HepG2 (cell line): ENCODE results near the gene SDC1. TPM values are rescaled to one million over a fixed set of nuclear protein-coding genes. Genes with fewer than 3 reads are reported as not detected.
A peak's percentile ranks its signal among the peaks of the same experiment; 100 is the strongest.

Experiments
- ATAC-seq: fragments of 200-7000 bp; cut with Tn5 transposase; 3 replicates; pipeline ENCODE4 v1.9.1; 2020; ENCODE audit warnings: mild to moderate bottlenecking, moderate library complexity
- BruUV-seq: library from RNA; stranded (reverse); fragments of 400-500 nt; replicated peaks from 2 replicates; lab custom pipeline; 2021; lab: Mats Ljungman, UMichigan
- CTCF ChIA-PET: fragments of 300-600 bp; formaldehyde crosslinking; extraction: SDS; loops from one replicate; lab custom pipeline; 2021; ENCODE audit warnings: low total read pairs, inconsistent platforms, low intra/inter-chr PET ratio; lab: Yijun Ruan, JAX
- POLR2A ChIA-PET: fragments of 350-600 bp; sonication (Branson Sonifier 250); formaldehyde crosslinking; loops from one replicate; lab custom pipeline; 2020; ENCODE audit warnings: antibody characterized with exemption, inconsistent platforms; lab: Yijun Ruan, JAX
- DNase-seq: peaks from one replicate; pipeline ENCODE4 v3.0.0-alpha.2; 2015; ENCODE audit warnings: low spot score
- FAIRE-seq: peaks from 3 replicates; lab custom pipeline; 2011; peaks lifted over from hg19 to GRCh38; lab: Jason Lieb, UNC
- H2AFZ ChIP-seq: one replicate; pipeline ENCODE4 v1.6.1; 2011; ENCODE audit warnings: low read length, inconsistent platforms
- H3K27ac ChIP-seq: fragments of 300-600 bp; 3 replicates; pipeline ENCODE4 v1.8.0; 2011; ENCODE audit warnings: mixed run types, mild to moderate bottlenecking, mixed read lengths, low read length, inconsistent platforms; ENCODE audit not compliant: insufficient read depth; ENCODE audit errors: extremely low read length
- H3K27me3 ChIP-seq, 2 experiments: fragments of 200-600 bp in 1 of 2; 2 replicates in 1 of 2; 3 replicates in 1 of 2; pipeline versions ENCODE4 v1.6.0 to v1.8.0; 2011; ENCODE audit warnings: low read length in 2 of 2, mild to moderate bottlenecking in 2 of 2, moderate library complexity in 2 of 2, inconsistent platforms in 1 of 2; ENCODE audit not compliant: insufficient read depth in 2 of 2, control insufficient read depth in 1 of 2
- H3K36me3 ChIP-seq, 2 experiments: fragments of 200-600 bp in 1 of 2; replicated peaks in 1 of 2; 2 replicates in 1 of 2; 3 replicates in 1 of 2; pipeline versions ENCODE4 v1.5.1 to v1.8.0; 2011; ENCODE audit warnings: low read length in 2 of 2, inconsistent platforms in 1 of 2; ENCODE audit not compliant: insufficient read depth in 2 of 2, control insufficient read depth in 1 of 2
- H3K4me1 ChIP-seq: 2 replicates; pipeline ENCODE4 v1.5.1; 2012; ENCODE audit warnings: low read length, inconsistent platforms; ENCODE audit not compliant: insufficient read depth
- H3K4me2 ChIP-seq: 2 replicates; pipeline ENCODE4 v1.6.0; 2011; ENCODE audit warnings: low read depth, low read length, inconsistent platforms
- H3K4me3 ChIP-seq, 3 experiments: fragments of 200-600 bp in 1 of 3; sonication (generic), shearing (Covaris generic) in 1 of 3; replicated peaks in 1 of 3; 2 replicates each; pipeline ENCODE4 v1.5.1; 2011 to 2016; ENCODE audit warnings: low read length in 3 of 3, inconsistent platforms in 2 of 3, low read depth in 2 of 3, mild to moderate bottlenecking in 2 of 3, control low read depth in 1 of 3, mixed read lengths in 1 of 3; ENCODE audit not compliant: insufficient read depth in 1 of 3
- H3K79me2 ChIP-seq: one replicate; pipeline ENCODE4 v1.6.1; 2011; ENCODE audit warnings: low read length, inconsistent platforms; ENCODE audit not compliant: insufficient read depth
- H3K9ac ChIP-seq: 2 replicates; pipeline ENCODE4 v1.6.0; 2011; ENCODE audit warnings: mild to moderate bottlenecking, low read depth, low read length, inconsistent platforms; ENCODE audit not compliant: insufficient read depth
- H3K9me3 ChIP-seq: 2 replicates; pipeline ENCODE4 v1.5.1; 2012; ENCODE audit warnings: mild to moderate bottlenecking, low read length
- H4K20me1 ChIP-seq: 2 replicates; pipeline ENCODE4 v1.6.0; 2011; ENCODE audit warnings: inconsistent platforms, mild to moderate bottlenecking, low read length, moderate library complexity; ENCODE audit not compliant: insufficient read depth
- AHR ChIP-seq: IDR thresholded peaks from 2 replicates; pipeline ENCODE4 v1.6.1; 2018; ENCODE audit warnings: missing genetic modification reagents, missing compliant biosample characterization
- CBX5 ChIP-seq: sonication (generic); formaldehyde crosslinking; IDR thresholded peaks from 2 replicates; pipeline ENCODE4 v1.4.0; 2020; ENCODE audit warnings: missing genetic modification reagents, borderline replicate concordance
- GATAD2A ChIP-seq: IDR thresholded peaks from 2 replicates; pipeline ENCODE4 v1.6.1; 2016
- GZF1 ChIP-seq: sonication (generic); formaldehyde crosslinking; IDR thresholded peaks from 2 replicates; pipeline ENCODE4 v1.5.1; 2020; ENCODE audit warnings: mild to moderate bottlenecking, missing genetic modification reagents
- HDAC1 ChIP-seq: sonication (generic); formaldehyde crosslinking; IDR thresholded peaks from 2 replicates; pipeline ENCODE4 v1.5.1; 2020; ENCODE audit warnings: mild to moderate bottlenecking, missing genetic modification reagents
- HES4 ChIP-seq: sonication (generic); formaldehyde crosslinking; IDR thresholded peaks from 2 replicates; pipeline ENCODE4 v1.9.0; 2021; ENCODE audit warnings: mild to moderate bottlenecking, missing genetic modification reagents, borderline replicate concordance
- JUN ChIP-seq: sonication (generic); formaldehyde crosslinking; IDR thresholded peaks from 2 replicates; pipeline ENCODE4 v1.4.0; 2020; ENCODE audit warnings: mild to moderate bottlenecking, missing genetic modification reagents
- MLLT10 ChIP-seq: sonication (generic); formaldehyde crosslinking; IDR thresholded peaks from 2 replicates; pipeline ENCODE4 v1.4.0; 2020; ENCODE audit warnings: missing genetic modification reagents
- RARG ChIP-seq: sonication (generic); formaldehyde crosslinking; IDR thresholded peaks from 2 replicates; pipeline ENCODE4 v1.4.0; 2020; ENCODE audit warnings: low read depth, mild to moderate bottlenecking, missing genetic modification reagents
- REXO4 ChIP-seq: sonication (generic); formaldehyde crosslinking; IDR thresholded peaks from 2 replicates; pipeline ENCODE4 v1.8.0; 2022; ENCODE audit warnings: missing genetic modification reagents, mild to moderate bottlenecking, borderline replicate concordance
- ZIK1 ChIP-seq: sonication (generic); formaldehyde crosslinking; IDR thresholded peaks from 2 replicates; pipeline ENCODE4 v1.5.0; 2020; ENCODE audit warnings: mild to moderate bottlenecking, low read depth, missing genetic modification reagents, borderline replicate concordance
- ZNF18 ChIP-seq: sonication (generic); formaldehyde crosslinking; IDR thresholded peaks from 2 replicates; pipeline ENCODE4 v1.8.0; 2022; ENCODE audit warnings: mild to moderate bottlenecking, missing genetic modification reagents; ENCODE audit not compliant: insufficient replicate concordance
- ZNF317 ChIP-seq: sonication (generic); formaldehyde crosslinking; IDR thresholded peaks from 2 replicates; pipeline ENCODE4 v1.5.0; 2020; ENCODE audit warnings: mild to moderate bottlenecking, missing genetic modification reagents
- ZNF44 ChIP-seq: sonication (generic); formaldehyde crosslinking; IDR thresholded peaks from 2 replicates; pipeline ENCODE4 v1.5.1; 2020; ENCODE audit warnings: mild to moderate bottlenecking, missing genetic modification reagents
- ZNF468 ChIP-seq: sonication (generic); formaldehyde crosslinking; IDR thresholded peaks from 2 replicates; pipeline ENCODE4 v1.8.0; 2022; ENCODE audit warnings: mild to moderate bottlenecking, moderate library complexity, missing genetic modification reagents
- ZNF709 ChIP-seq: sonication (generic); formaldehyde crosslinking; IDR thresholded peaks from 2 replicates; pipeline ENCODE4 v1.5.0; 2020; ENCODE audit warnings: mild to moderate bottlenecking, missing genetic modification reagents
- ZNF720 ChIP-seq: sonication (generic); formaldehyde crosslinking; IDR thresholded peaks from 2 replicates; pipeline ENCODE4 v1.4.0; 2020; ENCODE audit warnings: missing genetic modification reagents
- WGBS: methylation state at CpG from one replicate; pipeline ENCODE4 v1.1.6; 2017; ENCODE audit warnings: low lambda C conversion rate; 5-methylcytosine and 5-hydroxymethylcytosine counted together
- in situ Hi-C: cut with HindIII; loops from 2 replicates; pipeline ENCODE4 v1.10.0; 2017; ENCODE audit warnings: low pct_unique_long_range_greater_than_20kb; ENCODE audit not compliant: extremely low pct_ligation_motif_present
- intact Hi-C: fragments of 100-400 bp; cut with micrococcal nuclease; formaldehyde crosslinking; loops from one replicate; pipeline ENCODE4 v1.10.0; 2022; ENCODE audit not compliant: unreplicated experiment
- polyA plus RNA-seq, 8 experiments: library from polyadenylated mRNA; depleted of rRNA in 3 of 8; stranded (reverse) in 7 of 8; unstranded in 1 of 8; fragments of >200 nt; fragmentation: Illumina TruSeq in 4 of 8; extraction: Trizol in 4 of 8; gene quantifications; 2 replicates each; pipeline versions ENCODE4 v1.2.1 to v1.2.3, GENCODE V29; 2011 to 2016; ENCODE audit warnings: low read depth in 4 of 8, missing spikeins in 1 of 8, mixed read lengths in 1 of 8; ENCODE audit not compliant: insufficient read depth in 1 of 8
- total RNA-seq, 5 experiments: library from RNA; depleted of rRNA; stranded (reverse); fragments of >200 nt; fragmentation: Illumina TruSeq; extraction: Trizol; gene quantifications; 2 replicates each; pipeline ENCODE4 v1.2.3, GENCODE V29; 2016; ENCODE audit warnings: low read depth in 1 of 5
- TF ChIP-seq, protein P1 (sequence below): sonication (generic); formaldehyde crosslinking; IDR thresholded peaks from 2 replicates; pipeline ENCODE4 v1.4.0; 2020; ENCODE audit warnings: missing genetic modification reagents
- TF ChIP-seq, protein P2 (sequence below): sonication (generic); formaldehyde crosslinking; IDR thresholded peaks from 2 replicates; pipeline ENCODE4 v1.8.0; 2023; ENCODE audit warnings: mild to moderate bottlenecking, missing genetic modification reagents

SDC1 gene
- total and polyA plus RNA-seq, 2 of the 13 experiments (the other 11 are each of a cell fraction or from before 2014, with no cell fraction given) = 108 to 119 TPM

GRCh38 chr2:20179755-20180594 is 45.0 kb downstream of the SDC1 start (continued):
- TF ChIP-seq RARG (no peak), CBX5 (CRISPR knock-in tag) (peak; percentile 17; the same call in 1 of the 2 replicates), GATAD2A (CRISPR knock-in tag) (peak; percentile 78), AHR (CRISPR knock-in tag) (no peak), MLLT10 (CRISPR knock-in tag) (no peak), GZF1 (CRISPR knock-in tag) (peak; percentile 21; the same call in 1 of the 2 replicates)
- TF ChIP-seq, protein P1, sequence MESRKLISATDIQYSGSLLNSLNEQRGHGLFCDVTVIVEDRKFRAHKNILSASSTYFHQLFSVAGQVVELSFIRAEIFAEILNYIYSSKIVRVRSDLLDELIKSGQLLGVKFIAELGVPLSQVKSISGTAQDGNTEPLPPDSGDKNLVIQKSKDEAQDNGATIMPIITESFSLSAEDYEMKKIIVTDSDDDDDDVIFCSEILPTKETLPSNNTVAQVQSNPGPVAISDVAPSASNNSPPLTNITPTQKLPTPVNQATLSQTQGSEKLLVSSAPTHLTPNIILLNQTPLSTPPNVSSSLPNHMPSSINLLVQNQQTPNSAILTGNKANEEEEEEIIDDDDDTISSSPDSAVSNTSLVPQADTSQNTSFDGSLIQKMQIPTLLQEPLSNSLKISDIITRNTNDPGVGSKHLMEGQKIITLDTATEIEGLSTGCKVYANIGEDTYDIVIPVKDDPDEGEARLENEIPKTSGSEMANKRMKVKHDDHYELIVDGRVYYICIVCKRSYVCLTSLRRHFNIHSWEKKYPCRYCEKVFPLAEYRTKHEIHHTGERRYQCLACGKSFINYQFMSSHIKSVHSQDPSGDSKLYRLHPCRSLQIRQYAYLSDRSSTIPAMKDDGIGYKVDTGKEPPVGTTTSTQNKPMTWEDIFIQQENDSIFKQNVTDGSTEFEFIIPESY = 0 out of 2 replicates have a peak, but pooled peaks have one; percentile 43

DNA sequence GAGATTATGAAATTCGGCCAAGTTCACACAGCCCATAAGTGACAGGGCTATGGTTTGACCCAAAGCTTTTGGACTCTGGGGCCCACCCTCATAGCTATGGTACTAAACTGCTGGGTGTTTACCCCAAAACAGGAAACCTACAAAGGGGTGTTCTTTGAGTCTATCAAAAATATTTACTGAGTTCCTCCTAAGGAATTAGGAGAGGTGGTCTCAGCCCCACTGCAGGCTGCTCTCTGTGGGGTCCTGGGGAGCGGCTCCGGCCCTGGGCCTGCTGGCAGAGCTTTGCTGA is 45.5 kb downstream of the SDC1 start:
- TSS peak; percentile 70 for BruUV-seq
- Histone ChIP-seq H3K27me3 (no peaks in the 10 kb centered on the region), H4K20me1 (no peaks in the 10 kb centered on the region), H3K9ac (peak overlapping the region; percentile 63), H3K79me2 (no peaks in the 10 kb centered on the region), H3K36me3 (no peaks in the 10 kb centered on the region), H3K4me2 (peak overlapping the region; percentile 99), H3K9me3 (no peaks in the 10 kb centered on the region), H2AFZ (no peak overlapping the region), H3K4me3 (peak overlapping the region; percentile 47 to 73 (median 53); a peak in 5 of 6 replicates), H3K4me1 (peaks cover 70% of the 10 kb centered on the region), H3K27ac (peak overlapping the region; percentile 60)
- no peak for FAIRE-seq
- no peak for DNase-seq
- 17% methylated on average over 3 of the region's 3 CpGs for WGBS
- CTCF ChIA-PET = interaction anchor here (1.9 kb wide), 1 partner anchor 45 kb away, joined by 5 read pairs; the partner anchor contains the start of gene SDC1
- POLR2A ChIA-PET = interaction anchor here (0.9 to 5.5 kb wide), 15 partner anchors 9 to 171 kb away, joined by 3 to 76 read pairs (median 5); partner anchors contain the start of gene SDC1
- intact Hi-C loops (no loop called here), in situ Hi-C loops (no loop called here)
- ATAC-seq = no peak
- TF ChIP-seq ZNF720 (CRISPR knock-in tag) (no peak), ZNF44 (CRISPR knock-in tag) (peak; percentile 89; the same call in 1 of the 2 replicates), JUN (no peak), REXO4 (CRISPR knock-in tag) (0 out of 2 replicates have a peak, but pooled peaks have one; percentile 11), HDAC1 (CRISPR knock-in tag) (0 out of 2 replicates have a peak, but pooled peaks have one; percentile 17), ZNF468 (0 out of 2 replicates have a peak, but pooled peaks have one; percentile 3), ZNF317 (CRISPR knock-in tag) (0 out of 2 replicates have a peak, but pooled peaks have one; percentile 1), HES4 (CRISPR knock-in tag) (0 out of 2 replicates have a peak, but pooled peaks have one; percentile 30), ZNF709 (CRISPR knock-in tag) (0 out of 2 replicates have a peak, but pooled peaks have one; percentile 21), ZIK1 (CRISPR knock-in tag) (0 out of 2 replicates have a peak, but pooled peaks have one; percentile 5), ZNF18 (peak; percentile 52)
- TF ChIP-seq, protein P2, sequence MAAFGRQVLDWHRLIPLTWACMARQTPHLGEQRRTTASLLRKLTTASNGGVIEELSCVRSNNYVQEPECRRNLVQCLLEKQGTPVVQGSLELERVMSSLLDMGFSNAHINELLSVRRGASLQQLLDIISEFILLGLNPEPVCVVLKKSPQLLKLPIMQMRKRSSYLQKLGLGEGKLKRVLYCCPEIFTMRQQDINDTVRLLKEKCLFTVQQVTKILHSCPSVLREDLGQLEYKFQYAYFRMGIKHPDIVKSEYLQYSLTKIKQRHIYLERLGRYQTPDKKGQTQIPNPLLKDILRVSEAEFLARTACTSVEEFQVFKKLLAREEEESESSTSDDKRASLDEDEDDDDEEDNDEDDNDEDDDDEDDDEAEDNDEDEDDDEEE = peak; percentile 75; the same call in 1 of the 2 replicates
